HepG2 (cell line): Measurements from ENCODE around the gene PNPLA8. TPM values are rescaled to one million over a fixed set of nuclear protein-coding genes. Genes with fewer than 3 reads are reported as not detected.
"Not testable (repeated sequence)": the region's sequence is repeated elsewhere in the genome, so short reads cannot be mapped to it uniquely, and the experiment has no call there.

Experiments
- ATAC-seq: fragments of 200-7000 bp; cut with Tn5 transposase; 3 replicates; pipeline ENCODE4 v1.9.1; 2020; ENCODE audit warnings: mild to moderate bottlenecking, moderate library complexity
- BruUV-seq: library from RNA; stranded (reverse); fragments of 400-500 nt; replicated peaks from 2 replicates; lab custom pipeline; 2021; lab: Mats Ljungman, UMichigan
- CTCF ChIA-PET: fragments of 300-600 bp; formaldehyde crosslinking; extraction: SDS; loops from one replicate; lab custom pipeline; 2021; ENCODE audit warnings: low total read pairs, inconsistent platforms, low intra/inter-chr PET ratio; lab: Yijun Ruan, JAX
- POLR2A ChIA-PET: fragments of 350-600 bp; sonication (Branson Sonifier 250); formaldehyde crosslinking; loops from one replicate; lab custom pipeline; 2020; ENCODE audit warnings: antibody characterized with exemption, inconsistent platforms; lab: Yijun Ruan, JAX
- DNase-seq: peaks from one replicate; pipeline ENCODE4 v3.0.0-alpha.2; 2015; ENCODE audit warnings: low spot score
- FAIRE-seq: peaks from 3 replicates; lab custom pipeline; 2011; peaks lifted over from hg19 to GRCh38; lab: Jason Lieb, UNC
- H2AFZ ChIP-seq: one replicate; pipeline ENCODE4 v1.6.1; 2011; ENCODE audit warnings: low read length, inconsistent platforms
- H3K27ac ChIP-seq: fragments of 300-600 bp; 3 replicates; pipeline ENCODE4 v1.8.0; 2011; ENCODE audit warnings: mixed run types, mild to moderate bottlenecking, mixed read lengths, low read length, inconsistent platforms; ENCODE audit not compliant: insufficient read depth; ENCODE audit errors: extremely low read length
- H3K27me3 ChIP-seq, 2 experiments: fragments of 200-600 bp in 1 of 2; 2 replicates in 1 of 2; 3 replicates in 1 of 2; pipeline versions ENCODE4 v1.6.0 to v1.8.0; 2011; ENCODE audit warnings: low read length in 2 of 2, mild to moderate bottlenecking in 2 of 2, moderate library complexity in 2 of 2, inconsistent platforms in 1 of 2; ENCODE audit not compliant: insufficient read depth in 2 of 2, control insufficient read depth in 1 of 2
- H3K36me3 ChIP-seq, 2 experiments: fragments of 200-600 bp in 1 of 2; replicated peaks in 1 of 2; 2 replicates in 1 of 2; 3 replicates in 1 of 2; pipeline versions ENCODE4 v1.5.1 to v1.8.0; 2011; ENCODE audit warnings: low read length in 2 of 2, inconsistent platforms in 1 of 2; ENCODE audit not compliant: insufficient read depth in 2 of 2, control insufficient read depth in 1 of 2
- H3K4me1 ChIP-seq: 2 replicates; pipeline ENCODE4 v1.5.1; 2012; ENCODE audit warnings: low read length, inconsistent platforms; ENCODE audit not compliant: insufficient read depth
- H3K4me2 ChIP-seq: 2 replicates; pipeline ENCODE4 v1.6.0; 2011; ENCODE audit warnings: low read depth, low read length, inconsistent platforms
- H3K4me3 ChIP-seq, 3 experiments: fragments of 200-600 bp in 1 of 3; sonication (generic), shearing (Covaris generic) in 1 of 3; replicated peaks in 1 of 3; 2 replicates each; pipeline ENCODE4 v1.5.1; 2011 to 2016; ENCODE audit warnings: low read length in 3 of 3, inconsistent platforms in 2 of 3, low read depth in 2 of 3, mild to moderate bottlenecking in 2 of 3, control low read depth in 1 of 3, mixed read lengths in 1 of 3; ENCODE audit not compliant: insufficient read depth in 1 of 3
- H3K79me2 ChIP-seq: one replicate; pipeline ENCODE4 v1.6.1; 2011; ENCODE audit warnings: low read length, inconsistent platforms; ENCODE audit not compliant: insufficient read depth
- H3K9ac ChIP-seq: 2 replicates; pipeline ENCODE4 v1.6.0; 2011; ENCODE audit warnings: mild to moderate bottlenecking, low read depth, low read length, inconsistent platforms; ENCODE audit not compliant: insufficient read depth
- H3K9me3 ChIP-seq: 2 replicates; pipeline ENCODE4 v1.5.1; 2012; ENCODE audit warnings: mild to moderate bottlenecking, low read length
- H4K20me1 ChIP-seq: 2 replicates; pipeline ENCODE4 v1.6.0; 2011; ENCODE audit warnings: inconsistent platforms, mild to moderate bottlenecking, low read length, moderate library complexity; ENCODE audit not compliant: insufficient read depth
- ATRX ChIP-seq: sonication (generic); formaldehyde crosslinking; IDR thresholded peaks from 2 replicates; pipeline ENCODE4 v1.4.0; 2020; ENCODE audit warnings: missing genetic modification reagents, borderline replicate concordance
- KLF15 ChIP-seq: sonication (generic); formaldehyde crosslinking; IDR thresholded peaks from 2 replicates; pipeline ENCODE4 v1.8.1; 2023; ENCODE audit warnings: borderline replicate concordance, mild to moderate bottlenecking, inconsistent platforms, missing genetic modification reagents, mixed read lengths
- MAFK ChIP-seq, 2 experiments: IDR thresholded peaks in 1 of 2; conservative IDR thresholded peaks in 1 of 2; 2 replicates each; pipeline ENCODE4 v1.6.1; 2011; ENCODE audit warnings: improper control_type of control experiment in 2 of 2, low read length in 2 of 2
- NCOR1 ChIP-seq: fragments of 200-600 bp; sonication (generic); IDR thresholded peaks from 2 replicates; pipeline ENCODE4 v1.7.0; 2017; ENCODE audit warnings: antibody characterized with exemption, low read length, borderline replicate concordance
- NFATC3 ChIP-seq: sonication (generic); formaldehyde crosslinking; IDR thresholded peaks from 2 replicates; pipeline ENCODE4 v1.5.1; 2020; ENCODE audit warnings: mild to moderate bottlenecking, missing genetic modification reagents
- YEATS4 ChIP-seq: sonication (generic); formaldehyde crosslinking; IDR thresholded peaks from 2 replicates; pipeline ENCODE4 v1.4.0; 2020; ENCODE audit warnings: missing genetic modification reagents, borderline replicate concordance
- ZKSCAN5 ChIP-seq: sonication (generic); formaldehyde crosslinking; IDR thresholded peaks from 2 replicates; pipeline ENCODE4 v1.5.1; 2020; ENCODE audit warnings: mild to moderate bottlenecking, missing genetic modification reagents
- ZNF138 ChIP-seq: sonication (generic); formaldehyde crosslinking; IDR thresholded peaks from 2 replicates; pipeline ENCODE4 v1.5.0; 2020; ENCODE audit warnings: mild to moderate bottlenecking, low read depth, missing genetic modification reagents
- ZNF232 ChIP-seq: sonication (generic); formaldehyde crosslinking; IDR thresholded peaks from 2 replicates; pipeline ENCODE4 v1.4.0; 2020; ENCODE audit warnings: missing genetic modification reagents, borderline replicate concordance
- WGBS: methylation state at CpG from one replicate; pipeline ENCODE4 v1.1.6; 2017; ENCODE audit warnings: low lambda C conversion rate; 5-methylcytosine and 5-hydroxymethylcytosine counted together
- in situ Hi-C: cut with HindIII; loops from 2 replicates; pipeline ENCODE4 v1.10.0; 2017; ENCODE audit warnings: low pct_unique_long_range_greater_than_20kb; ENCODE audit not compliant: extremely low pct_ligation_motif_present
- intact Hi-C: fragments of 100-400 bp; cut with micrococcal nuclease; formaldehyde crosslinking; loops from one replicate; pipeline ENCODE4 v1.10.0; 2022; ENCODE audit not compliant: unreplicated experiment
- polyA plus RNA-seq, 8 experiments: library from polyadenylated mRNA; depleted of rRNA in 3 of 8; stranded (reverse) in 7 of 8; unstranded in 1 of 8; fragments of >200 nt; fragmentation: Illumina TruSeq in 4 of 8; extraction: Trizol in 4 of 8; gene quantifications; 2 replicates each; pipeline versions ENCODE4 v1.2.1 to v1.2.3, GENCODE V29; 2011 to 2016; ENCODE audit warnings: low read depth in 4 of 8, missing spikeins in 1 of 8, mixed read lengths in 1 of 8; ENCODE audit not compliant: insufficient read depth in 1 of 8
- total RNA-seq, 5 experiments: library from RNA; depleted of rRNA; stranded (reverse); fragments of >200 nt; fragmentation: Illumina TruSeq; extraction: Trizol; gene quantifications; 2 replicates each; pipeline ENCODE4 v1.2.3, GENCODE V29; 2016; ENCODE audit warnings: low read depth in 1 of 5
- TF ChIP-seq, protein P1 (sequence below): sonication (generic); formaldehyde crosslinking; IDR thresholded peaks from 2 replicates; pipeline ENCODE4 v1.4.0; 2020; ENCODE audit warnings: missing genetic modification reagents
- TF ChIP-seq, protein P2 (sequence below): sonication (generic); formaldehyde crosslinking; IDR thresholded peaks from 2 replicates; pipeline ENCODE4 v1.8.1; 2022; ENCODE audit warnings: low read depth, mild to moderate bottlenecking, missing genetic modification reagents

PNPLA8 gene
- total and polyA plus RNA-seq, 2 of the 13 experiments (the other 11 are each of a cell fraction or from before 2014, with no cell fraction given): 6.3 to 11.4 TPM

DNA sequence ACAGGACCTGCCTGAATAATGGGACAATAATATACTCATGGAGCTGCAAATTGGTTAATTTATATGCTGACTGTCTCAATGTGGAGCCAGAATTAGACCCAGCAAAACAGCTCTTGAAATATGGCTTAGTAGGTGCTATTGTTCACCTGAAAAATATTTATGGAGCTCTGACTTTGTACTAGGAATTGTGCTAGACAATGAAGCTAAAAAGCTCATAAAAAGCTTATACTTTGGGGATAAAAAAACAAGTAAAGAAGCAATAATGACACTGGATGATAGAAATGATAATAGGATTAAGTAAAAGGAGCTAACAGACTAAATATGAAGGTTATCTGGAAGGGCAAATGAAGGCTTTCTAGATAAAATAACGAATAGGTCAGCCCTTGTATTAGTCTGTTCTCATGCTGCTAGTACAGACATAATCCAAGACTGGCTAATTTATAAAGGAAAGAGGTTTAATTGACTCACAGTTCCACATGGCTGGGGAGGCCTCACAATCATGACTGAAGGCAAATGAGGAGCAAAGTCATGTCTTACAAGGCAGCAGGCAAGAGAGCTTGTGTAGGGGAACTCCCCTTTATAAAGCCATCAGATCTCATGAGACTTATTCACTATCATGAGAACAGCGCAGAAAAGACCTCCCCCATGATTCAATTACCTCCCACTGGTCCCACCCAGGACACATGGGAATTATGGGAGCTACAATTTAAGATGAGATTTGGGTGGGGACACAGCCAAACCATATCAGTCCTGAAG lies 22.4 kb upstream of the PNPLA8 start:
- H4K20me1 ChIP-seq, H3K79me2 ChIP-seq, H3K9me3 ChIP-seq, intact Hi-C loops, H3K27ac ChIP-seq, DNase-seq, H3K9ac ChIP-seq, H2AFZ ChIP-seq, BruUV-seq, FAIRE-seq, POLR2A ChIA-PET, H3K4me2 ChIP-seq, H3K4me1 ChIP-seq, H3K27me3 ChIP-seq, H3K4me3 ChIP-seq, CTCF ChIA-PET, in situ Hi-C loops, H3K36me3 ChIP-seq, ATAC-seq: not testable (repeated sequence)
- 40% methylated on average over 2 of the region's 2 CpGs for WGBS

DNA sequence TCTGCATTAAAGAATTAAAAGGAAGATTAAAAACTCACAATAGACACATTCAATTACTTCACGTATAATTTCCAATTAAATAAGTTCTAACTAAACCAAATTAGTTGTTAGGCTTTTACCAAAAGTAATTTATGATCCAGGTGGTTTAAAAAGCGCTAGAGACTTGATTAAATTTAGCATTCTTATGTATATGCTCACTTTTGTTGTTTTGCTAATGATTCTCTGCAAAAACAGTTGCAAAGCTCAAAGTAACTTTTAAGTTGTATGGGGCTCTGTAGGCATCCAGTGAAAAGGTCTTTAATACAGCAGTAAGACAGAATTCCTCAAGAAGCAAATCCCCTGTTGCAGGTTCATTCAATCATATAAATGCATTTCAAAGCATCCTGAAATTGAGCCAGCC lies 15.5 kb upstream of the PNPLA8 start:
- FAIRE-seq (no peak), DNase-seq (no peak), ATAC-seq (no peak)
- H2AFZ ChIP-seq: no peak overlapping the region
- BruUV-seq: no TSS peak
- H3K9me3 ChIP-seq: no peaks in the 10 kb centered on the region
- intact Hi-C loops: no loop called here
- H3K4me1 ChIP-seq: no peaks in the 10 kb centered on the region
- in situ Hi-C loops: no loop called here
- ChIA-PET POLR2A (no interaction called here), CTCF (no interaction called here)
- 1% methylated on average over 2 of the region's 2 CpGs for WGBS
- H3K9ac ChIP-seq: no peak overlapping the region
- H3K27ac ChIP-seq: no peak overlapping the region
- H4K20me1 ChIP-seq: no peaks in the 10 kb centered on the region
- no peaks in the 10 kb centered on the region; a peak in 1 of 5 replicates for H3K27me3 ChIP-seq
- no peak overlapping the region for H3K4me3 ChIP-seq
- H3K4me2 ChIP-seq: no peak overlapping the region
- H3K36me3 ChIP-seq: no peaks in the 10 kb centered on the region
- H3K79me2 ChIP-seq: no peaks in the 10 kb centered on the region
- TF ChIP-seq MAFK (conservative IDR thresholded peaks at IDR 0.05 in 1 of 2, IDR thresholded peaks at IDR 0.05 in 1 of 2; ENCODE audit: low read length in 2 of 2) (no peak), ZNF232 (CRISPR knock-in tag) (no peak), ZKSCAN5 (CRISPR knock-in tag) (no peak), ZNF138 (CRISPR knock-in tag) (no peak), ATRX (CRISPR knock-in tag) (no peak), KLF15 (no peak), NCOR1 (no peak), NFATC3 (no peak), YEATS4 (CRISPR knock-in tag) (no peak)
- TF ChIP-seq, protein P1, sequence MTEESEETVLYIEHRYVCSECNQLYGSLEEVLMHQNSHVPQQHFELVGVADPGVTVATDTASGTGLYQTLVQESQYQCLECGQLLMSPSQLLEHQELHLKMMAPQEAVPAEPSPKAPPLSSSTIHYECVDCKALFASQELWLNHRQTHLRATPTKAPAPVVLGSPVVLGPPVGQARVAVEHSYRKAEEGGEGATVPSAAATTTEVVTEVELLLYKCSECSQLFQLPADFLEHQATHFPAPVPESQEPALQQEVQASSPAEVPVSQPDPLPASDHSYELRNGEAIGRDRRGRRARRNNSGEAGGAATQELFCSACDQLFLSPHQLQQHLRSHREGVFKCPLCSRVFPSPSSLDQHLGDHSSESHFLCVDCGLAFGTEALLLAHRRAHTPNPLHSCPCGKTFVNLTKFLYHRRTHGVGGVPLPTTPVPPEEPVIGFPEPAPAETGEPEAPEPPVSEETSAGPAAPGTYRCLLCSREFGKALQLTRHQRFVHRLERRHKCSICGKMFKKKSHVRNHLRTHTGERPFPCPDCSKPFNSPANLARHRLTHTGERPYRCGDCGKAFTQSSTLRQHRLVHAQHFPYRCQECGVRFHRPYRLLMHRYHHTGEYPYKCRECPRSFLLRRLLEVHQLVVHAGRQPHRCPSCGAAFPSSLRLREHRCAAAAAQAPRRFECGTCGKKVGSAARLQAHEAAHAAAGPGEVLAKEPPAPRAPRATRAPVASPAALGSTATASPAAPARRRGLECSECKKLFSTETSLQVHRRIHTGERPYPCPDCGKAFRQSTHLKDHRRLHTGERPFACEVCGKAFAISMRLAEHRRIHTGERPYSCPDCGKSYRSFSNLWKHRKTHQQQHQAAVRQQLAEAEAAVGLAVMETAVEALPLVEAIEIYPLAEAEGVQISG (CRISPR knock-in tag): no peak
- TF ChIP-seq, protein P2, sequence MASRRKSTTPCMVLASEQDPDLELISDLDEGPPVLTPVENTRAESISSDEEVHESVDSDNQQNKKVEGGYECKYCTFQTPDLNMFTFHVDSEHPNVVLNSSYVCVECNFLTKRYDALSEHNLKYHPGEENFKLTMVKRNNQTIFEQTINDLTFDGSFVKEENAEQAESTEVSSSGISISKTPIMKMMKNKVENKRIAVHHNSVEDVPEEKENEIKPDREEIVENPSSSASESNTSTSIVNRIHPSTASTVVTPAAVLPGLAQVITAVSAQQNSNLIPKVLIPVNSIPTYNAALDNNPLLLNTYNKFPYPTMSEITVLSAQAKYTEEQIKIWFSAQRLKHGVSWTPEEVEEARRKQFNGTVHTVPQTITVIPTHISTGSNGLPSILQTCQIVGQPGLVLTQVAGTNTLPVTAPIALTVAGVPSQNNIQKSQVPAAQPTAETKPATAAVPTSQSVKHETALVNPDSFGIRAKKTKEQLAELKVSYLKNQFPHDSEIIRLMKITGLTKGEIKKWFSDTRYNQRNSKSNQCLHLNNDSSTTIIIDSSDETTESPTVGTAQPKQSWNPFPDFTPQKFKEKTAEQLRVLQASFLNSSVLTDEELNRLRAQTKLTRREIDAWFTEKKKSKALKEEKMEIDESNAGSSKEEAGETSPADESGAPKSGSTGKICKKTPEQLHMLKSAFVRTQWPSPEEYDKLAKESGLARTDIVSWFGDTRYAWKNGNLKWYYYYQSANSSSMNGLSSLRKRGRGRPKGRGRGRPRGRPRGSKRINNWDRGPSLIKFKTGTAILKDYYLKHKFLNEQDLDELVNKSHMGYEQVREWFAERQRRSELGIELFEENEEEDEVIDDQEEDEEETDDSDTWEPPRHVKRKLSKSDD (CRISPR knock-in tag): no peak
